Loucy (cell line): ENCODE measurements around the gene WDPCP.

Source experiments
- H2AFZ ChIP-seq: fragments of 200-600 bp; sonication (generic); 2 replicates; pipeline ENCODE4 v1.6.0; 2016; ENCODE audit warnings: antibody characterized with exemption, mild to moderate bottlenecking, low read length, moderate library complexity
- H3F3A ChIP-seq: fragments of 200-600 bp; 2 replicates; pipeline ENCODE4 v1.6.0; 2016; ENCODE audit warnings: antibody characterized with exemption, low read depth, mild to moderate bottlenecking
- H3K27me3 ChIP-seq: fragments of 200-600 bp; sonication (generic); 2 replicates; pipeline ENCODE4 v1.6.1; 2014; ENCODE audit warnings: low read length, mild to moderate bottlenecking; ENCODE audit not compliant: insufficient read depth, poor library complexity, severe bottlenecking
- H3K36me3 ChIP-seq: fragments of 200-600 bp; sonication (generic); 2 replicates; pipeline ENCODE4 v1.6.1; 2016; ENCODE audit warnings: low read length; ENCODE audit not compliant: insufficient read depth
- H3K4me1 ChIP-seq: fragments of 200-600 bp; sonication (generic); 2 replicates; pipeline ENCODE4 v1.5.1; 2014; ENCODE audit warnings: low read length, mild to moderate bottlenecking; ENCODE audit not compliant: insufficient read depth, poor library complexity, severe bottlenecking
- H3K4me2 ChIP-seq: fragments of 200-600 bp; sonication (generic); 2 replicates; pipeline ENCODE4 v1.6.0; 2014; ENCODE audit warnings: antibody characterized with exemption, low read length, low read depth, mild to moderate bottlenecking; ENCODE audit not compliant: poor library complexity, severe bottlenecking
- H3K4me3 ChIP-seq: fragments of 200-600 bp; sonication (generic); 2 replicates; pipeline ENCODE4 v1.5.1; 2014; ENCODE audit warnings: low read length, mild to moderate bottlenecking, mixed read lengths; ENCODE audit not compliant: poor library complexity, severe bottlenecking
- H3K79me2 ChIP-seq: fragments of 200-600 bp; sonication (generic); 2 replicates; pipeline ENCODE4 v1.6.1; 2014; ENCODE audit warnings: low read length; ENCODE audit not compliant: insufficient read depth
- H3K9ac ChIP-seq: fragments of 200-600 bp; sonication (generic); 2 replicates; pipeline ENCODE4 v1.6.0; 2014; ENCODE audit warnings: mild to moderate bottlenecking, low read depth, low read length, moderate library complexity; ENCODE audit not compliant: poor library complexity, severe bottlenecking
- H3K9me2 ChIP-seq: fragments of 200-600 bp; sonication (generic); replicated peaks from 2 replicates; pipeline ENCODE4 v1.6.1; 2016; ENCODE audit warnings: low read depth, low read length, mixed read lengths
- H3K9me3 ChIP-seq: fragments of 200-600 bp; sonication (generic); 2 replicates; pipeline ENCODE4 v1.6.1; 2014; ENCODE audit warnings: mild to moderate bottlenecking, antibody characterized with exemption, low read length, low read depth; ENCODE audit not compliant: insufficient read depth
- H4K20me1 ChIP-seq: fragments of 200-600 bp; sonication (generic); 2 replicates; pipeline ENCODE4 v1.6.0; 2014; ENCODE audit warnings: antibody characterized with exemption, low read length, mild to moderate bottlenecking; ENCODE audit not compliant: insufficient read depth, poor library complexity, severe bottlenecking
- EZH2phosphoT487 ChIP-seq: fragments of 200-600 bp; IDR thresholded peaks from 2 replicates; pipeline ENCODE4 v1.6.1; 2018; ENCODE audit warnings: antibody characterized with exemption, mild to moderate bottlenecking, moderate library complexity, borderline replicate concordance
- TF ChIP-seq, protein P1 (sequence below): fragments of 200-600 bp; sonication (generic); conservative IDR thresholded peaks from 2 replicates; pipeline ENCODE4 v1.5.1; 2014; ENCODE audit warnings: mild to moderate bottlenecking, antibody characterized with exemption, low read length

WDPCP gene

DNA sequence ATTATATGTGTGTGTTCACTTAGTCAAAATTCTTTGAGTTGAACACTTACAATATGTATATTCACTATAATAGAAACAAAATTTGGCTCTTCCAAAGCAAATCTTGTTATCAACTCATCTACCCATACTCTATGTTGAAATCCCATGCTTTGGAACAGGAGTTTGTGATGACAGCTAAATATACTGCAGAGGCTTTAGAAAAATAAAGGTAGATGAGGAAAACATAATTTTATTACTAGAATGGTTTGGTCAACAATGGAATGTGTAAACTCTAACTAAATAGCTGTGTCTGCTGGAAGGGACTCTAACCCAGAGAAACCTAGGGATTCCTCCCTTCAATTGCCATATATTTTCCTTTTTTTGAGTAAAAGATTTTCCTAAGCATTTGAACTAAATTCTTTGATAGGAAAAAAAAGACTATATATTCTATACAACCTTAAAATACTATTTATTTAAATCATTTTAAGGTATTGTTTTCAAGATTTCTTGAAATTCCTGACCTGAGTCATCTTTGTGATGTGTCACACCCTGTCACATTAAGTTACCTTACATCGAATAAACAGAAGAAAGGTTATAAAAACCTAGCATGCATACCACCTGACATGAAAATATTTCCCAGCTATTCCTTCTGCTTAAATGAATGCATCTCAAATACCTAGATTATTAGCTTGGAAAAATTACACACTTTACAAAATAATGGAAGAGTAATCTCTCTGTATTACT lies 362.2 kb downstream of the WDPCP start:
- no peaks in the 10 kb centered on the region for H4K20me1 ChIP-seq
- no peak overlapping the region for H3K9ac ChIP-seq
- H3K36me3 ChIP-seq: no peaks in the 10 kb centered on the region
- H3K4me2 ChIP-seq: no peak overlapping the region
- no peaks in the 10 kb centered on the region for H3K9me2 ChIP-seq
- H3K79me2 ChIP-seq: no peaks in the 10 kb centered on the region
- no peaks in the 10 kb centered on the region for H3F3A ChIP-seq
- H3K4me1 ChIP-seq: no peaks in the 10 kb centered on the region
- H3K27me3 ChIP-seq: no peaks in the 10 kb centered on the region
- H3K9me3 ChIP-seq: no peaks in the 10 kb centered on the region
- H2AFZ ChIP-seq: no peak overlapping the region
- no peak for TF ChIP-seq EZH2phosphoT487
- TF ChIP-seq, protein P1, sequence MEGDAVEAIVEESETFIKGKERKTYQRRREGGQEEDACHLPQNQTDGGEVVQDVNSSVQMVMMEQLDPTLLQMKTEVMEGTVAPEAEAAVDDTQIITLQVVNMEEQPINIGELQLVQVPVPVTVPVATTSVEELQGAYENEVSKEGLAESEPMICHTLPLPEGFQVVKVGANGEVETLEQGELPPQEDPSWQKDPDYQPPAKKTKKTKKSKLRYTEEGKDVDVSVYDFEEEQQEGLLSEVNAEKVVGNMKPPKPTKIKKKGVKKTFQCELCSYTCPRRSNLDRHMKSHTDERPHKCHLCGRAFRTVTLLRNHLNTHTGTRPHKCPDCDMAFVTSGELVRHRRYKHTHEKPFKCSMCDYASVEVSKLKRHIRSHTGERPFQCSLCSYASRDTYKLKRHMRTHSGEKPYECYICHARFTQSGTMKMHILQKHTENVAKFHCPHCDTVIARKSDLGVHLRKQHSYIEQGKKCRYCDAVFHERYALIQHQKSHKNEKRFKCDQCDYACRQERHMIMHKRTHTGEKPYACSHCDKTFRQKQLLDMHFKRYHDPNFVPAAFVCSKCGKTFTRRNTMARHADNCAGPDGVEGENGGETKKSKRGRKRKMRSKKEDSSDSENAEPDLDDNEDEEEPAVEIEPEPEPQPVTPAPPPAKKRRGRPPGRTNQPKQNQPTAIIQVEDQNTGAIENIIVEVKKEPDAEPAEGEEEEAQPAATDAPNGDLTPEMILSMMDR: no peak
- H3K4me3 ChIP-seq: no peak overlapping the region

DNA sequence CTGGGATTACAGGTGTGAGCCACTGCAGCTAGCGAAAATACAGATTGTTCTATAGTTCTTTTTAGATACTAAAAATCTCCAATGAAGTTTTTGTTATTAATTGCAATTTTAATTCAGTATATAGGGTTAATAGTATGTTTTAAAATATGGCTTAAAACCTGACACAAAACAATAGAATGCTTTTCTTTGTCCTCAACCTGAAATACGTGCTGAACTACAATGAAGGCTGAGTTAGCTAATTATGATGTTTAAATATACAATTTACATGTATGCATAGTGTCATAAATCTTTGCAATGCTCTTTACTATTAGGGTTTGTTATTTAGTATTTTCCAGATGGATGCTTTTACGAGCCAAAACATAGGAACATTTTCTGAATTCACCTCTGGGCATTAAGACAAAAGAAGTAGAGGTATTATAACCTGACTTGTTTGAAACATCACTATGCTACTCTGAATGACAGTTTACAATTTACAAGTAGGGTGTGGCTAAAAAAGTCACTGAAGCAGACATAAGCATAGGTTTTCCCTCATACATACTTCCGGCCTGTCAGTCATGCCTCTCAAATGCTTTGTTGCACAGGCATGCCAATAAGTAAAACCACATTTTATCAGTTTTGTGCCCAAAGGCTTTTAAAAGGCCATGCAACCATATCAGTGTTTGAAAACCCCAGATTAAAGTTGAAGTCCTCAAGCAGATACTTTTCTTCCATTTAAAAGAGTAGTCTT lies 369.3 kb downstream of the WDPCP start:
- Histone ChIP-seq H3K9ac (peak overlapping the region; percentile 40), H3K36me3 (no peaks in the 10 kb centered on the region), H3K4me3 (peak overlapping the region; percentile 21), H3K9me2 (no peaks in the 10 kb centered on the region), H2AFZ (no peak overlapping the region), H3K4me2 (peak overlapping the region; percentile 38), H3K27me3 (no peaks in the 10 kb centered on the region), H4K20me1 (no peaks in the 10 kb centered on the region), H3F3A (0 out of 2 replicates have a peak, but pooled peaks cover 4% of the 10 kb centered on the region), H3K4me1 (peaks cover 30% of the 10 kb centered on the region), H3K79me2 (no peaks in the 10 kb centered on the region), H3K9me3 (peaks cover 3% of the 10 kb centered on the region; the same call in 1 of the 2 replicates)
- no peak for TF ChIP-seq EZH2phosphoT487
- TF ChIP-seq, protein P1: no peak

GRCh38 chr2:63195310-63195709 lies 393.0 kb downstream of the WDPCP start:
- Histone ChIP-seq H3K4me1 (peaks cover 5% of the 10 kb centered on the region), H3K27me3 (no peaks in the 10 kb centered on the region), H3F3A (no peaks in the 10 kb centered on the region), H3K4me2 (no peak overlapping the region), H3K9me2 (no peaks in the 10 kb centered on the region), H3K79me2 (no peaks in the 10 kb centered on the region), H3K36me3 (no peaks in the 10 kb centered on the region), H3K9me3 (no peaks in the 10 kb centered on the region), H3K4me3 (no peak overlapping the region), H3K9ac (no peak overlapping the region), H4K20me1 (no peaks in the 10 kb centered on the region), H2AFZ (no peak overlapping the region)
- TF ChIP-seq, protein P1: no peak
- no peak for TF ChIP-seq EZH2phosphoT487
